Neural cell (in vitro differentiated cells): Measurements from ENCODE around the gene CHRDL2.

Experiments
- EP300 ChIP-seq: fragments of 450-650 bp; conservative IDR thresholded peaks from 2 replicates; pipeline ENCODE4 v1.6.1; 2014; ENCODE audit warnings: antibody characterized with exemption, mild to moderate bottlenecking, moderate library complexity; ENCODE audit not compliant: poor library complexity, severe bottlenecking
- EZH2 ChIP-seq: fragments of 200-600, 300-800 bp; shearing (Covaris generic), sonication (generic); IDR thresholded peaks from 2 replicates; pipeline ENCODE4 v1.6.1; 2014; ENCODE audit warnings: antibody characterized with exemption, low read length, borderline replicate concordance, mild to moderate bottlenecking; ENCODE audit not compliant: insufficient read depth, poor library complexity, severe bottlenecking
- POLR2AphosphoS5 ChIP-seq: IDR thresholded peaks from 2 replicates; pipeline ENCODE4 v1.6.1; 2012
- RAD21 ChIP-seq: fragments of 450-650 bp; conservative IDR thresholded peaks from 2 replicates; pipeline ENCODE4 v1.6.1; 2014; ENCODE audit warnings: antibody characterized with exemption, mild to moderate bottlenecking, moderate library complexity
- REST ChIP-seq: IDR thresholded peaks from 2 replicates; pipeline ENCODE4 v1.6.1; 2012; ENCODE audit warnings: borderline replicate concordance
- SMC3 ChIP-seq: fragments of 450-650 bp; conservative IDR thresholded peaks from 2 replicates; pipeline ENCODE4 v1.6.1; 2014; ENCODE audit warnings: antibody characterized with exemption, mild to moderate bottlenecking, moderate library complexity; ENCODE audit not compliant: poor library complexity
- TF ChIP-seq, protein P1 (sequence below): fragments of 450-650 bp; IDR thresholded peaks from 2 replicates; pipeline ENCODE4 v1.5.1; 2014; ENCODE audit warnings: antibody characterized with exemption, mild to moderate bottlenecking, moderate library complexity; ENCODE audit not compliant: poor library complexity, severe bottlenecking

DNA sequence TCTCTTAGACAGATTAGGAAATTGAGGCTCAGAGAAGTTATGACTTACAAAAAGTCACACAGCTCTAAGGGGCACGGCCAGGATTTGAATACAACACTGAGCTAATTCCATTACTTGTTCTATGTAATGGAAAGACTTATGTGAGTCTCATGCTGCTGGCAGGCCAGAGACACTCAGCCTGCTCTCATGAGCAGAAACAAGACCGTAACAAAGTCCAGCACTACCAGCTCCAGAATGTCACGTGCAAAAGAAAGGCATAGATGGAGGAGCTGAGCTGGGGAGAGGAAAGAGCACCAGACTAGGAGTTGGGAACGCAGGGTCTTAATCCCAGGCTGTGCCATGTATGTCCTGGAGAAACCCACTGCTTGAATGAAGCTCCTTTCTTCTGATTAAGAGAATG is 1.8 kb downstream of the CHRDL2 start:
- TF ChIP-seq REST (no peak), EZH2 (no peak), POLR2AphosphoS5 (no peak), RAD21 (no peak), SMC3 (no peak), EP300 (no peak)
- TF ChIP-seq, protein P1, sequence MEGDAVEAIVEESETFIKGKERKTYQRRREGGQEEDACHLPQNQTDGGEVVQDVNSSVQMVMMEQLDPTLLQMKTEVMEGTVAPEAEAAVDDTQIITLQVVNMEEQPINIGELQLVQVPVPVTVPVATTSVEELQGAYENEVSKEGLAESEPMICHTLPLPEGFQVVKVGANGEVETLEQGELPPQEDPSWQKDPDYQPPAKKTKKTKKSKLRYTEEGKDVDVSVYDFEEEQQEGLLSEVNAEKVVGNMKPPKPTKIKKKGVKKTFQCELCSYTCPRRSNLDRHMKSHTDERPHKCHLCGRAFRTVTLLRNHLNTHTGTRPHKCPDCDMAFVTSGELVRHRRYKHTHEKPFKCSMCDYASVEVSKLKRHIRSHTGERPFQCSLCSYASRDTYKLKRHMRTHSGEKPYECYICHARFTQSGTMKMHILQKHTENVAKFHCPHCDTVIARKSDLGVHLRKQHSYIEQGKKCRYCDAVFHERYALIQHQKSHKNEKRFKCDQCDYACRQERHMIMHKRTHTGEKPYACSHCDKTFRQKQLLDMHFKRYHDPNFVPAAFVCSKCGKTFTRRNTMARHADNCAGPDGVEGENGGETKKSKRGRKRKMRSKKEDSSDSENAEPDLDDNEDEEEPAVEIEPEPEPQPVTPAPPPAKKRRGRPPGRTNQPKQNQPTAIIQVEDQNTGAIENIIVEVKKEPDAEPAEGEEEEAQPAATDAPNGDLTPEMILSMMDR: no peak
